ENCODE results near the gene HCRTR1.

Gene HCRTR1

DNA sequence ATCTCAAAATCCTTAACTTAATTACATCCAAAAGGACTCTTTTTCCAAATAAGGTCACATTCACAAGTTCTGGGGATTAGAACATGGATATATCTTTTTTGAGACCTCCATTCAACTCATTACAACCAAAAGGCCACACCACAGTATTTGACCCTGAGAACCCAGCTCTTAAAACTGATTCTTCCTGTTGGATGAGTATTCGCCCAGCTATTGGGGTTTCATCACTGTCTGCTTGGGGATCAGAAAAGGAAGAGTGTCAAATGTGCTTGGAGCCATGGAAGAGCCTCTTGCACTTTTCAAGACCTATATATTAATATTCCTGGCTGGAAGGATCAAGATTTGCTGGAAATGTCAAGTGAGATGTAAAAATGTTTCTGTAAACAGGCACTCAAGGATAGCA is 46.6 kb upstream of the HCRTR1 start:
- DNase-seq: no peak
- H3K27ac ChIP-seq: no peak overlapping the region
- H3K36me3 ChIP-seq (replicated peaks): no peaks in the 10 kb centered on the region
- in situ Hi-C loops (cut with HindIII; ENCODE audit: low pct_ligation_motif_present, low sequenced_read_pairs): no loop called here
- TF ChIP-seq, protein P1, sequence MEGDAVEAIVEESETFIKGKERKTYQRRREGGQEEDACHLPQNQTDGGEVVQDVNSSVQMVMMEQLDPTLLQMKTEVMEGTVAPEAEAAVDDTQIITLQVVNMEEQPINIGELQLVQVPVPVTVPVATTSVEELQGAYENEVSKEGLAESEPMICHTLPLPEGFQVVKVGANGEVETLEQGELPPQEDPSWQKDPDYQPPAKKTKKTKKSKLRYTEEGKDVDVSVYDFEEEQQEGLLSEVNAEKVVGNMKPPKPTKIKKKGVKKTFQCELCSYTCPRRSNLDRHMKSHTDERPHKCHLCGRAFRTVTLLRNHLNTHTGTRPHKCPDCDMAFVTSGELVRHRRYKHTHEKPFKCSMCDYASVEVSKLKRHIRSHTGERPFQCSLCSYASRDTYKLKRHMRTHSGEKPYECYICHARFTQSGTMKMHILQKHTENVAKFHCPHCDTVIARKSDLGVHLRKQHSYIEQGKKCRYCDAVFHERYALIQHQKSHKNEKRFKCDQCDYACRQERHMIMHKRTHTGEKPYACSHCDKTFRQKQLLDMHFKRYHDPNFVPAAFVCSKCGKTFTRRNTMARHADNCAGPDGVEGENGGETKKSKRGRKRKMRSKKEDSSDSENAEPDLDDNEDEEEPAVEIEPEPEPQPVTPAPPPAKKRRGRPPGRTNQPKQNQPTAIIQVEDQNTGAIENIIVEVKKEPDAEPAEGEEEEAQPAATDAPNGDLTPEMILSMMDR (IDR thresholded peaks at IDR 0.05; ENCODE audit: low read depth, low read length, missing control alignments): no peak
- H3K4me3 ChIP-seq (ENCODE audit: low read depth, low read length): no peak overlapping the region
- no peaks in the 10 kb centered on the region for H3K27me3 ChIP-seq (replicated peaks)

- in situ Hi-C loops (cut with HindIII; ENCODE audit: low pct_ligation_motif_present, low sequenced_read_pairs): no loop called here
- no peaks in the 10 kb centered on the region for H3K27me3 ChIP-seq (replicated peaks)
- TF ChIP-seq, protein P1 (IDR thresholded peaks at IDR 0.05; ENCODE audit: low read depth, low read length, missing control alignments): no peak
Measured at GRCh38 chr1:31571340-31572295, 45.9 kb upstream of the HCRTR1 start.

GRCh38 chr1:31572323-31573104 is 45.0 kb upstream of the HCRTR1 start:
- H3K27ac ChIP-seq: no peak overlapping the region
- DNase-seq: no peak
- no peaks in the 10 kb centered on the region for H3K36me3 ChIP-seq (replicated peaks)
- no peaks in the 10 kb centered on the region for H3K27me3 ChIP-seq (replicated peaks)
- TF ChIP-seq, protein P1 (IDR thresholded peaks at IDR 0.05; ENCODE audit: low read depth, low read length, missing control alignments): no peak
- H3K4me3 ChIP-seq (ENCODE audit: low read depth, low read length): no peak overlapping the region
- in situ Hi-C loops (cut with HindIII; ENCODE audit: low pct_ligation_motif_present, low sequenced_read_pairs): no loop called here

More at GRCh38 chr1:31571340-31572295, 45.9 kb upstream of the HCRTR1 start:
- Histone ChIP-seq H3K4me3 (ENCODE audit: low read depth, low read length) (no peak overlapping the region), H3K36me3 (replicated peaks) (no peaks in the 10 kb centered on the region), H3K27ac (no peak overlapping the region)
- no peak for DNase-seq

DNA sequence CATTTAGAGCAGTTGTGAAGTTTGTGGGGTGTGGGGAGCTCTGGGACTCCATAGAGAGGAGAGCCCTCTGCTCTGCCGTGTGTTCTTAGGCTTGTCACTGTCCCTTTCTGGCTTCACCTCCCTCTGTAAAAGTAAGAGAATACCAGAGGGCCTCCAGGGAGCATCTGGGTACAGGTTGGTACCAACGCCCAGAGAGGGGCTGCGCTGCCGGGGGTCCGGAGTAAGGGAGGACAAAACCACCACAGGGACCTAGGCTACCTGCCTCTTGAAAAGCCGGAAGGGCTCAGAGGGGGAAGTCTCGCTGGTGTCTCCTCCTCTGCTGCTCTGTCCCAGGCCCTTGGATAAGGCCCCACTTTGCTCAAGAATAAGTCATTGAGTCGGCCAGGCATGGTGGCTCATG is 44.2 kb upstream of the HCRTR1 start:
- TF ChIP-seq, protein P1 (IDR thresholded peaks at IDR 0.05; ENCODE audit: low read depth, low read length, missing control alignments): no peak
- H3K27me3 ChIP-seq (replicated peaks): no peaks in the 10 kb centered on the region
- H3K36me3 ChIP-seq (replicated peaks): no peaks in the 10 kb centered on the region
- H3K4me3 ChIP-seq (ENCODE audit: low read depth, low read length): no peak overlapping the region
- H3K27ac ChIP-seq: peak overlapping the region; percentile 32
- in situ Hi-C loops (cut with HindIII; ENCODE audit: low pct_ligation_motif_present, low sequenced_read_pairs): no loop called here
- DNase-seq: no peak

DNA sequence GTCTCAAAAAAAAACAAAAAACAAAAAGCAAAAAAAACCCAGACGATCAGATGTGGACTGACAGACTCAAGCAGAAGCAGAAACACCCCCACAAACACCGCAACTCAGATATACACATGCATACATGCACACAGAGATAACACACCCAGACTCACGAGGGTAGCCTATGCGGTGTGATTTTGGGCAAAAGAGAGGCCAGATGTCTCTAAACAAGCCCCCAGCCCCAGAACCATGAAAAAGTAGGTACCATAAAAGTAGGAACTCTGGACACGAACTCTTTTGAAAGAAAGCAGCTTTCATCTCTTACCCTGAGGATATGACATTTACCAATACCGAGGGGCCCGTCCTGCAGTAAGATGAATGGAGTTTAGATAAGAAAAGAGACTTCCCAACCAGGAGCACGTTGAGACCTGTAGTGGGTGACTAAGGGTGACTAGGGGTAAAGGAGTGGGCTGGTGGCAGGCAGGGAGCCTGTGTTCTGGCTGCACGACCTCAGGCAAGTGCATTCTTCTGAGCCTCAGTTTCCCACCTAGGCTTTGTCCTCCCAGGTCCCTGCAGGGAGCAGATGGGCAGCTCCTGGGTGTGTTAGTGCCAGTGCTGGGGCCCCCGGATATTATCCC is 42.6 kb upstream of the HCRTR1 start:
- Histone ChIP-seq H3K4me3 (ENCODE audit: low read depth, low read length) (no peak overlapping the region), H3K27me3 (replicated peaks) (no peaks in the 10 kb centered on the region), H3K36me3 (replicated peaks) (no peaks in the 10 kb centered on the region), H3K27ac (no peak overlapping the region)
- TF ChIP-seq, protein P1 (IDR thresholded peaks at IDR 0.05; ENCODE audit: low read depth, low read length, missing control alignments): no peak
- in situ Hi-C loops (cut with HindIII; ENCODE audit: low pct_ligation_motif_present, low sequenced_read_pairs): no loop called here
- DNase-seq: no peak

Measured in brain microvascular endothelial cell (primary cell).